Left forelimb (tissue), 1 donor: ENCODE data around the gene SLC32A1.

Experiments
- DNase-seq: peaks from one replicate; pipeline ENCODE4 v3.0.0-alpha.2; 2018; ENCODE audit warnings: low spot score

The SLC32A1 gene

GRCh38 chr20:38723848-38724625 is at the start of gene SLC32A1:
SLC32A1 (plus strand) TSS chr20:38724486; CDS start chr20:38724725, 239 bp downstream.
- DNase-seq, result no peak

GRCh38 chr20:38674765-38675133 is 49.5 kb upstream of the SLC32A1 start:
- no peak for DNase-seq

GRCh38 chr20:38676576-38676975 is 47.7 kb upstream of the SLC32A1 start:
- no peak for DNase-seq

GRCh38 chr20:38680500-38681306 is 43.6 kb upstream of the SLC32A1 start:
- peak; percentile 54 for DNase-seq

- no peak for DNase-seq
These were observed 39.0 kb upstream of the SLC32A1 start for GRCh38 chr20:38685271-38685670.

- DNase-seq, result no peak
These were observed 38.3 kb upstream of the SLC32A1 start for GRCh38 chr20:38685853-38686473.

- no peak for DNase-seq
These were observed 31.6 kb upstream of the SLC32A1 start for GRCh38 chr20:38692436-38693411.

- DNase-seq, result no peak
These were observed 27.0 kb upstream of the SLC32A1 start for GRCh38 chr20:38697306-38697705.

GRCh38 chr20:38698541-38698940 is 25.7 kb upstream of the SLC32A1 start:
- DNase-seq, result no peak

GRCh38 chr20:38700141-38700540 is 24.1 kb upstream of the SLC32A1 start:
- no peak for DNase-seq

GRCh38 chr20:38700926-38701325 is 23.4 kb upstream of the SLC32A1 start:
- no peak for DNase-seq

GRCh38 chr20:38703526-38703925 is 20.8 kb upstream of the SLC32A1 start:
- no peak for DNase-seq

GRCh38 chr20:38704136-38704535 is 20.1 kb upstream of the SLC32A1 start:
- DNase-seq, result no peak

GRCh38 chr20:38706509-38706908 is 17.8 kb upstream of the SLC32A1 start:
- DNase-seq, result no peak

GRCh38 chr20:38714308-38714707 is 10.0 kb upstream of the SLC32A1 start:
- no peak for DNase-seq

- no peak for DNase-seq
These were observed 8.6 kb upstream of the SLC32A1 start for GRCh38 chr20:38715646-38716045.

GRCh38 chr20:38722683-38723016 is 1.6 kb upstream of the SLC32A1 start:
- no peak for DNase-seq

- DNase-seq, result no peak
These were observed 1.1 kb upstream of the SLC32A1 start for GRCh38 chr20:38723017-38723847.

- DNase-seq, result no peak
These were observed 401 bp downstream of the SLC32A1 start for GRCh38 chr20:38724626-38725147.

GRCh38 chr20:38725148-38725901 is 1.0 kb downstream of the SLC32A1 start:
- DNase-seq, result no peak
